CD14-positive monocyte (primary cell): ENCODE measurements around the gene SCG3. TPM values are rescaled to one million over a fixed set of nuclear protein-coding genes. Genes with fewer than 3 reads are reported as not detected.

Experiments
- DNase-seq, 3 donors: peaks; one replicate each; pipeline ENCODE4 v3.0.0-alpha.2; 2011 to 2022
- H2AFZ ChIP-seq: 2 replicates; pipeline ENCODE4 v1.6.0; 2012; ENCODE audit warnings: mild to moderate bottlenecking, low read depth, low read length, inconsistent platforms; ENCODE audit not compliant: insufficient read depth, poor library complexity, severe bottlenecking
- H3K27ac ChIP-seq, 2 donors: 1 replicate in 1 of 2; 2 replicates in 1 of 2; pipeline ENCODE4 v1.5.1; 2012 to 2013; ENCODE audit warnings: low read length in 2 of 2, control low read depth in 1 of 2, inconsistent platforms in 1 of 2, low read depth in 1 of 2, mild to moderate bottlenecking in 1 of 2
- H3K27me3 ChIP-seq, 2 donors: one replicate each; pipeline versions ENCODE4 v1.6.0 to v1.6.1; 2011 to 2013; ENCODE audit warnings: low read length in 2 of 2; ENCODE audit not compliant: control insufficient read depth in 2 of 2, insufficient read depth in 2 of 2
- H3K36me3 ChIP-seq, 2 donors: replicated peaks in 1 of 2; 1 replicate in 1 of 2; 2 replicates in 1 of 2; pipeline versions ENCODE4 v1.5.1 to v1.6.1; 2012 to 2013; ENCODE audit warnings: low read length in 2 of 2, control low read depth in 1 of 2, inconsistent platforms in 1 of 2, mild to moderate bottlenecking in 1 of 2; ENCODE audit not compliant: insufficient read depth in 2 of 2, control insufficient read depth in 1 of 2
- H3K4me1 ChIP-seq, 2 donors: 1 replicate in 1 of 2; 2 replicates in 1 of 2; pipeline versions ENCODE4 v1.5.1 to v1.6.1; 2012 to 2013; ENCODE audit warnings: low read length in 2 of 2, control low read depth in 1 of 2, inconsistent platforms in 1 of 2, mild to moderate bottlenecking in 1 of 2, moderate library complexity in 1 of 2; ENCODE audit not compliant: insufficient read depth in 2 of 2, control insufficient read depth in 1 of 2
- H3K4me2 ChIP-seq: replicated peaks from 2 replicates; pipeline ENCODE3; 2012; ENCODE audit warnings: low read length, moderate library complexity, mild to moderate bottlenecking; ENCODE audit not compliant: poor library complexity, severe bottlenecking; ENCODE audit errors: extremely low read depth
- H3K4me3 ChIP-seq, 3 experiments: fragments of 200-600 bp in 1 of 3; sonication (generic) in 1 of 3; replicated peaks in 1 of 3; 1 replicate in 2 of 3; 2 replicates in 1 of 3; pipeline ENCODE4 v1.5.1; 2011 to 2013; ENCODE audit warnings: low read length in 3 of 3, mild to moderate bottlenecking in 3 of 3, control low read depth in 2 of 3, low read depth in 2 of 3, inconsistent platforms in 1 of 3, moderate library complexity in 1 of 3
- H3K79me2 ChIP-seq: 2 replicates; pipeline ENCODE4 v1.6.0; 2012; ENCODE audit warnings: mild to moderate bottlenecking, control low read depth, inconsistent platforms, low read length, moderate library complexity; ENCODE audit not compliant: insufficient read depth
- H3K9ac ChIP-seq: 2 replicates; pipeline ENCODE4 v1.6.0; 2017; ENCODE audit warnings: low read length, mild to moderate bottlenecking; ENCODE audit not compliant: insufficient read depth, poor library complexity, severe bottlenecking
- H3K9me3 ChIP-seq, 2 donors: replicated peaks in 1 of 2; 1 replicate in 1 of 2; 2 replicates in 1 of 2; pipeline versions ENCODE4 v1.5.1 to v1.6.1; 2012 to 2013; ENCODE audit warnings: low read length in 2 of 2, control low read depth in 1 of 2; ENCODE audit not compliant: control insufficient read depth in 1 of 2, insufficient read depth in 1 of 2
- H4K20me1 ChIP-seq: 2 replicates; pipeline ENCODE4 v1.6.0; 2012; ENCODE audit warnings: mild to moderate bottlenecking, low read length, control low read depth, moderate library complexity; ENCODE audit not compliant: insufficient read depth
- H3K27ac Mint-ChIP-seq, 7 donors: one replicate each; pipeline ENCODE4 v1.8.0; 2020; ENCODE audit warnings: mild to moderate bottlenecking in 7 of 7, mixed read lengths in 7 of 7, moderate library complexity in 6 of 7, inconsistent platforms in 2 of 7
- H3K27me3 Mint-ChIP-seq, 3 donors: one replicate each; pipeline ENCODE4 v1.8.0; 2021 to 2022; ENCODE audit warnings: low read depth in 3 of 3, mild to moderate bottlenecking in 3 of 3, mixed read lengths in 3 of 3, moderate library complexity in 3 of 3, inconsistent platforms in 1 of 3
- H3K36me3 Mint-ChIP-seq, 2 donors: one replicate each; pipeline ENCODE4 v1.8.0; 2020; ENCODE audit warnings: mixed read lengths in 2 of 2, inconsistent platforms in 1 of 2, mild to moderate bottlenecking in 1 of 2
- H3K4me1 Mint-ChIP-seq: one replicate; pipeline ENCODE4 v1.8.0; 2020; ENCODE audit warnings: mild to moderate bottlenecking, mixed read lengths
- H3K4me3 Mint-ChIP-seq, 2 donors: one replicate each; pipeline ENCODE4 v1.8.0; 2020; ENCODE audit warnings: mild to moderate bottlenecking in 2 of 2, mixed read lengths in 2 of 2, moderate library complexity in 1 of 2
- H3K9me3 Mint-ChIP-seq, 7 donors: one replicate each; pipeline ENCODE4 v1.8.0; 2020 to 2022; ENCODE audit warnings: mixed read lengths in 7 of 7, mild to moderate bottlenecking in 6 of 7, moderate library complexity in 6 of 7, inconsistent platforms in 2 of 7
- CTCF ChIP-seq: fragments of 200-600 bp; IDR thresholded peaks from one replicate; pipeline ENCODE4 v1.8.0; 2022; ENCODE audit warnings: antibody characterized with exemption, mild to moderate bottlenecking
- WGBS: methylation state at CpG from one replicate; pipeline ENCODE4 v1.1.5; 2013; ENCODE audit warnings: missing lambda C conversion rate; ENCODE audit not compliant: insufficient coverage; 5-methylcytosine and 5-hydroxymethylcytosine counted together
- intact Hi-C, 2 donors: fragments of 100-400 bp; cut with micrococcal nuclease; formaldehyde crosslinking; loops; one replicate each; pipeline versions ENCODE4 v1.15.0 to v1.15.1; 2023
- polyA plus RNA-seq, 3 donors: library from polyadenylated mRNA; depleted of rRNA in 1 of 3; unstranded in 2 of 3; stranded (reverse) in 1 of 3; fragments of 300-500 nt in 2 of 3; fragments of >200 nt in 1 of 3; fragmentation: Illumina TruSeq in 2 of 3; gene quantifications; 1 replicate in 2 of 3; 2 replicates in 1 of 3; pipeline ENCODE4 v1.2.3, GENCODE V29; 2012 to 2021

The SCG3 gene
- polyA plus RNA-seq, 3 donors: not detected

DNA sequence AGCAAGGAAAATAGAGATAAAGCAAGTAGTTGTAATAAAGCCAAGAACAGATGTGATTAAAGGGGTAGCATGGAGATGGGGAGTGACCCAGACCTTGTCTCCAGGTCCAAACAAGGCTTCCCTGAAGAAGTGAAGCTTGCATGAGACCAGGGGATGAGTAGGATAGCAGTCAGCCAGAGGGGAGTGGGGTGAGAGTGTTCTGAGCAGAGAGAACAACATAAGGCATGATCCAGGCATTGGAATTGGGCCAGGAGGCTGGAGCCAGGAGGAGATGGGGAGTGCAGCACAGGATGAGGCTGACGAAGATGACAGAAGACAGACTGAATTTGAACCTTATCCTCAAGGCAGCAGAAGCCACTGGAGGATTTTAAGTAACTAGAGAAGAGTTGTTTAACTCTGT, 77.3 kb downstream of the SCG3 start:
- Mint-ChIP-seq H3K36me3 (peaks cover 8 to 10% of the 10 kb centered on the region in 2 donors), H3K27me3 (peaks cover 0 to 4% (median 0%) of the 10 kb centered on the region in 3 donors), H3K4me1 (peaks cover 67% of the 10 kb centered on the region), H3K9me3 (peaks cover 0 to 4% (median 0%) of the 10 kb centered on the region in 7 donors), H3K27ac (no peak overlapping the region), H3K4me3 (no peak overlapping the region)
- H4K20me1 ChIP-seq: peaks cover 81% of the 10 kb centered on the region
- 89% methylated on average over 1 of the region's 1 CpG for WGBS
- no peak overlapping the region for H3K4me3 ChIP-seq
- H3K4me1 ChIP-seq: peaks cover 64% of the 10 kb centered on the region in 2 donors
- H3K36me3 ChIP-seq: no peaks in the 10 kb centered on the region
- H3K27me3 ChIP-seq: no peaks in the 10 kb centered on the region
- no peak for TF ChIP-seq CTCF
- H3K79me2 ChIP-seq: peaks cover 68% of the 10 kb centered on the region
- DNase-seq: no peak
- intact Hi-C loops: no loop called here
- H2AFZ ChIP-seq: no peak overlapping the region
- no peak overlapping the region for H3K4me2 ChIP-seq
- no peak overlapping the region for H3K27ac ChIP-seq
- no peak overlapping the region for H3K9ac ChIP-seq
- peaks cover 0 to 3% of the 10 kb centered on the region in 2 donors for H3K9me3 ChIP-seq

DNA sequence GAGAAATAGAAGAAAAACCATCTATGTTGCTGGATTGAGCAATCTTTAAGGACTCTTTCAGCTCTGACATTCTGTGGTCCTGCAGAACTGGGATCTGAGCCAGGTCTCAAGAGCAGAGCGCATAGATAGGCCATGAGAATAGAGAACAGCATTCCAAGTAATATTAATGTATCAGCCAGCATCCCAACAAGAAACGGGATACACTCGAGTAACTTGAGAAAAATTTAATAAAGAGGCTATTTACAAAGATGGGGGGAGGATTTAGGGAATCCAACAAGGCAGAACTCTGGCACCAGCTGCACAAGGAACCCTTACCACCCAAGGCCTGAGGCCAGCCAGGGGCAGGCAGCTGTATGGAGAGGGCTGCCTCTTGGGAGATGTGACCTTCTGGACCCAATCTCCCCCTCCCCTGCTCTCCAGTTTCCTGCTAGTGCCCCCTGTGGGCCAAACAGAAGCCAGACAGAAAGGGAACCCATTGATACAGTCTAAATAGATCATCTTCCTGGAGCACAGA, 78.3 kb downstream of the SCG3 start:
- Histone ChIP-seq H3K27me3 (no peaks in the 10 kb centered on the region), H3K79me2 (peaks cover 62% of the 10 kb centered on the region), H3K9ac (no peak overlapping the region), H3K9me3 (peaks cover 0 to 3% of the 10 kb centered on the region in 2 donors), H2AFZ (no peak overlapping the region), H3K36me3 (no peaks in the 10 kb centered on the region), H3K4me3 (no peak overlapping the region), H3K27ac (no peak overlapping the region), H4K20me1 (peaks cover 84% of the 10 kb centered on the region), H3K4me1 (peaks cover 54 to 55% of the 10 kb centered on the region in 2 donors), H3K4me2 (no peak overlapping the region)
- H3K9me3 Mint-ChIP-seq: peaks cover 0 to 2% (median 0%) of the 10 kb centered on the region in 7 donors
- WGBS: no CpG with 5 or more reads among the region's 3 CpGs
- no peak overlapping the region for H3K4me3 Mint-ChIP-seq
- peaks cover 59% of the 10 kb centered on the region for H3K4me1 Mint-ChIP-seq
- H3K36me3 Mint-ChIP-seq: peaks cover 10 to 11% of the 10 kb centered on the region in 2 donors
- H3K27ac Mint-ChIP-seq: peak overlapping the region in 3 of 7 donors; percentile 7 to 25 (median 10)
- TF ChIP-seq CTCF: peak; percentile 25
- no peak for DNase-seq
- H3K27me3 Mint-ChIP-seq: peaks cover 0 to 4% (median 0%) of the 10 kb centered on the region in 3 donors
- intact Hi-C loops: loop anchor here in 1 of 2 donors (10.0 kb wide), 1 partner anchor 45 kb away; no protein-coding TSS in a partner anchor
